Neural progenitor cell (in vitro differentiated cells): ENCODE measurements around the gene ZNF613.
"Not testable (repeated sequence)": the region's sequence is repeated elsewhere in the genome, so short reads cannot be mapped to it uniquely, and the experiment has no call there.

Experiments
- EZH2phosphoT487 ChIP-seq: fragments of 200-600 bp; sonication (generic); IDR thresholded peaks from 2 replicates; pipeline ENCODE4 v1.6.1; 2017; ENCODE audit warnings: antibody characterized with exemption
- TF ChIP-seq, protein P1 (sequence below): fragments of 200-600 bp; sonication (generic); IDR thresholded peaks from 2 replicates; pipeline ENCODE4 v1.5.1; 2017; ENCODE audit warnings: antibody characterized with exemption, mild to moderate bottlenecking

DNA sequence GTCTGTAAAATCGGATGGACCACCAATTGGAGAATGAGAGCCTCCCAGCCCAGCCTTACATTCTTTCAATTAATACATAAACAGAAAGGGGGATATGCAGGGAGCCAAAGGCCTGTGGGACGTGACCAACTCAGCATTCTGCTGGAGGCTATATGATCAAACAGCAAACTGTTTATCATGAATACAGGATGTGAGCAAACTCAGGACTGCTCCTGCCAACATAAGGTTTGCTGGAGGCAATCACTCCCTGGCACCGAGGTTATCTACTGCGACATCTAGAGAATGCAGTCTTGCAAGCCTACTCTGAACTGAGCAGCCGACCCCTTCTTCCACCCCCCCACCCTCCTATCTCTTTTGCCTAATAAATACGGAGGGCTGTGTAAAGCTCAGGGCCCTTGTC is 53.7 kb downstream of the ZNF613 start:
- TF ChIP-seq, protein P1, sequence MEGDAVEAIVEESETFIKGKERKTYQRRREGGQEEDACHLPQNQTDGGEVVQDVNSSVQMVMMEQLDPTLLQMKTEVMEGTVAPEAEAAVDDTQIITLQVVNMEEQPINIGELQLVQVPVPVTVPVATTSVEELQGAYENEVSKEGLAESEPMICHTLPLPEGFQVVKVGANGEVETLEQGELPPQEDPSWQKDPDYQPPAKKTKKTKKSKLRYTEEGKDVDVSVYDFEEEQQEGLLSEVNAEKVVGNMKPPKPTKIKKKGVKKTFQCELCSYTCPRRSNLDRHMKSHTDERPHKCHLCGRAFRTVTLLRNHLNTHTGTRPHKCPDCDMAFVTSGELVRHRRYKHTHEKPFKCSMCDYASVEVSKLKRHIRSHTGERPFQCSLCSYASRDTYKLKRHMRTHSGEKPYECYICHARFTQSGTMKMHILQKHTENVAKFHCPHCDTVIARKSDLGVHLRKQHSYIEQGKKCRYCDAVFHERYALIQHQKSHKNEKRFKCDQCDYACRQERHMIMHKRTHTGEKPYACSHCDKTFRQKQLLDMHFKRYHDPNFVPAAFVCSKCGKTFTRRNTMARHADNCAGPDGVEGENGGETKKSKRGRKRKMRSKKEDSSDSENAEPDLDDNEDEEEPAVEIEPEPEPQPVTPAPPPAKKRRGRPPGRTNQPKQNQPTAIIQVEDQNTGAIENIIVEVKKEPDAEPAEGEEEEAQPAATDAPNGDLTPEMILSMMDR: not testable (repeated sequence)
- not testable (repeated sequence) for TF ChIP-seq EZH2phosphoT487
